NCI-H146 treated with DMSO at 0.1 percent for 48 hours (cell line): Measurements from ENCODE around the gene FAM227B.
"Not testable (repeated sequence)": the region's sequence is repeated elsewhere in the genome, so short reads cannot be mapped to it uniquely, and the experiment has no call there.

ENCODE experiments used
- DNase-seq: peaks from one replicate; lab custom pipeline; 2025; ENCODE audit not compliant: unreplicated experiment; lab: John Stamatoyannopoulos, UW

Gene FAM227B

GRCh38 chr15:49441356-49441755 is 179.3 kb downstream of the FAM227B start:
- DNase-seq = no peak

GRCh38 chr15:49439678-49440395 is 180.8 kb downstream of the FAM227B start:
- no peak for DNase-seq

GRCh38 chr15:49438962-49439631 is 181.5 kb downstream of the FAM227B start:
- DNase-seq = no peak

GRCh38 chr15:49436751-49437150 is 183.9 kb downstream of the FAM227B start:
- no peak for DNase-seq

- no peak for DNase-seq
These were observed 185.4 kb downstream of the FAM227B start for GRCh38 chr15:49435174-49435573.

- no peak for DNase-seq
These were observed 190.6 kb downstream of the FAM227B start for GRCh38 chr15:49430046-49430445.

GRCh38 chr15:49428409-49429095 is 192.1 kb downstream of the FAM227B start:
- no peak for DNase-seq

- no peak for DNase-seq
These were observed 193.2 kb downstream of the FAM227B start for GRCh38 chr15:49427372-49427771.

- no peak for DNase-seq
These were observed 195.7 kb downstream of the FAM227B start for GRCh38 chr15:49424954-49425353.

GRCh38 chr15:49423901-49424550 is 196.6 kb downstream of the FAM227B start:
- no peak for DNase-seq

GRCh38 chr15:49423021-49423420 is 197.6 kb downstream of the FAM227B start, which contains the start of gene FGF7:
Gene FGF7 (plus strand): TSS chr15:49423242. CDS start chr15:49424298, 1,056 bp downstream.
- DNase-seq = no peak

- DNase-seq = no peak
These were observed 198.6 kb downstream of the FAM227B start for GRCh38 chr15:49421991-49422390.

GRCh38 chr15:49418811-49419210 is 201.8 kb downstream of the FAM227B start:
- DNase-seq = no peak

GRCh38 chr15:49415638-49416037 is 205.0 kb downstream of the FAM227B start:
- no peak for DNase-seq

GRCh38 chr15:49415149-49415548 is 205.5 kb downstream of the FAM227B start:
- no peak for DNase-seq

- DNase-seq = no peak
These were observed 207.8 kb downstream of the FAM227B start for GRCh38 chr15:49412797-49413196.

GRCh38 chr15:49410641-49411040 is 210.0 kb downstream of the FAM227B start:
- DNase-seq = no peak

- DNase-seq = no peak
These were observed 214.1 kb downstream of the FAM227B start for GRCh38 chr15:49406352-49407118.

GRCh38 chr15:49402515-49403296 is 217.9 kb downstream of the FAM227B start:
- DNase-seq = not testable (repeated sequence)

- DNase-seq = no peak
These were observed 233.1 kb downstream of the FAM227B start for GRCh38 chr15:49387471-49387870.
